ENCODE measurements around the gene AFAP1L1.

- no peak for TF ChIP-seq CTCF (IDR thresholded peaks at IDR 0.05)
- no peak for TF ChIP-seq EP300 (IDR thresholded peaks at IDR 0.05)
These were observed 92.3 kb downstream of the AFAP1L1 start for GRCh38 chr5:149363936-149364335.
